Smooth muscle cell (in vitro differentiated cells): Measurements from ENCODE around the gene PLXNA3. TPM values are rescaled to one million over a fixed set of nuclear protein-coding genes. Genes with fewer than 3 reads are reported as not detected.
A peak's percentile ranks its signal among the peaks of the same experiment; 100 is the strongest.

Experiments
- DNase-seq: peaks from one replicate; lab custom pipeline; 2025; ENCODE audit not compliant: unreplicated experiment; lab: John Stamatoyannopoulos, UW
- H2AFZ ChIP-seq: fragments of 200-600 bp; sonication (generic); 2 replicates; pipeline ENCODE4 v1.6.0; 2016; ENCODE audit warnings: antibody characterized with exemption, low read depth, mild to moderate bottlenecking
- H3F3A ChIP-seq: fragments of 200-600 bp; sonication (generic); 2 replicates; pipeline ENCODE4 v1.6.0; 2017; ENCODE audit warnings: antibody characterized with exemption, low read depth
- H3K27ac ChIP-seq: fragments of 200-600 bp; sonication (generic); 2 replicates; pipeline ENCODE4 v1.5.1; 2016; ENCODE audit warnings: low read depth, mild to moderate bottlenecking
- H3K27me3 ChIP-seq: fragments of 200-600 bp; sonication (generic); 2 replicates; pipeline ENCODE4 v1.6.1; 2016; ENCODE audit warnings: low read depth, mild to moderate bottlenecking
- H3K36me3 ChIP-seq: fragments of 200-600 bp; sonication (generic); 2 replicates; pipeline ENCODE4 v1.5.1; 2016; ENCODE audit warnings: low read depth
- H3K4me1 ChIP-seq: fragments of 200-600 bp; sonication (generic); 2 replicates; pipeline ENCODE4 v1.5.1; 2016; ENCODE audit warnings: low read depth
- H3K4me2 ChIP-seq: fragments of 200-600 bp; sonication (generic); 2 replicates; pipeline ENCODE4 v1.6.0; 2016; ENCODE audit warnings: mild to moderate bottlenecking
- H3K4me3 ChIP-seq: fragments of 200-600 bp; sonication (generic); 2 replicates; pipeline ENCODE4 v1.5.1; 2016; ENCODE audit warnings: mild to moderate bottlenecking
- H3K79me2 ChIP-seq: fragments of 200-600 bp; sonication (generic); 2 replicates; pipeline ENCODE4 v1.6.0; 2016; ENCODE audit warnings: low read depth, mild to moderate bottlenecking
- H3K9ac ChIP-seq: fragments of 200-600 bp; sonication (generic); 2 replicates; pipeline ENCODE4 v1.6.0; 2016; ENCODE audit warnings: low read depth
- H3K9me3 ChIP-seq: fragments of 200-600 bp; sonication (generic); replicated peaks from 2 replicates; pipeline ENCODE4 v1.5.1; 2016; ENCODE audit warnings: low read depth
- H4K20me1 ChIP-seq: fragments of 200-600 bp; sonication (generic); 2 replicates; pipeline ENCODE4 v1.6.0; 2016; ENCODE audit warnings: low read depth
- CTCF ChIP-seq: fragments of 200-600 bp; sonication (generic); IDR thresholded peaks from 2 replicates; pipeline ENCODE4 v1.5.1; 2017; ENCODE audit warnings: borderline replicate concordance, mild to moderate bottlenecking, antibody characterized with exemption; ENCODE audit not compliant: insufficient read depth, poor library complexity, severe bottlenecking
- WGBS: methylation state at CpG from one replicate; pipeline ENCODE4 v1.1.7; 2016; ENCODE audit warnings: low lambda C conversion rate; 5-methylcytosine and 5-hydroxymethylcytosine counted together
- polyA plus RNA-seq: library from polyadenylated mRNA; unstranded; fragments of >200 nt; fragmentation: Nextera tagmentation; extraction: Ambion mirVana; gene quantifications from 2 replicates; pipeline ENCODE4 v1.2.1, GENCODE V29; 2016
- total RNA-seq: library from RNA; depleted of rRNA; stranded (reverse); fragments of >200 nt; gene quantifications from 2 replicates; pipeline ENCODE4 v1.2.3, GENCODE V29; 2014

The PLXNA3 gene
- total and polyA plus RNA-seq, 2 experiments from 2014 or later: 33.6 to 38.2 TPM

GRCh38 chrX:154426916-154427770, 30.9 kb upstream of the PLXNA3 start:
- Histone ChIP-seq H3K4me2 (no peak overlapping the region), H3K4me3 (no peak overlapping the region), H3K27me3 (no peaks in the 10 kb centered on the region), H3K79me2 (peaks cover 15% of the 10 kb centered on the region), H3K9me3 (no peaks in the 10 kb centered on the region), H3F3A (no peaks in the 10 kb centered on the region), H3K4me1 (no peaks in the 10 kb centered on the region), H2AFZ (no peak overlapping the region), H3K27ac (no peak overlapping the region), H4K20me1 (no peaks in the 10 kb centered on the region), H3K36me3 (no peaks in the 10 kb centered on the region), H3K9ac (no peak overlapping the region)
- TF ChIP-seq CTCF: no peak
- no peak for DNase-seq
- 92% methylated on average over 13 of the region's 13 CpGs for WGBS

DNA sequence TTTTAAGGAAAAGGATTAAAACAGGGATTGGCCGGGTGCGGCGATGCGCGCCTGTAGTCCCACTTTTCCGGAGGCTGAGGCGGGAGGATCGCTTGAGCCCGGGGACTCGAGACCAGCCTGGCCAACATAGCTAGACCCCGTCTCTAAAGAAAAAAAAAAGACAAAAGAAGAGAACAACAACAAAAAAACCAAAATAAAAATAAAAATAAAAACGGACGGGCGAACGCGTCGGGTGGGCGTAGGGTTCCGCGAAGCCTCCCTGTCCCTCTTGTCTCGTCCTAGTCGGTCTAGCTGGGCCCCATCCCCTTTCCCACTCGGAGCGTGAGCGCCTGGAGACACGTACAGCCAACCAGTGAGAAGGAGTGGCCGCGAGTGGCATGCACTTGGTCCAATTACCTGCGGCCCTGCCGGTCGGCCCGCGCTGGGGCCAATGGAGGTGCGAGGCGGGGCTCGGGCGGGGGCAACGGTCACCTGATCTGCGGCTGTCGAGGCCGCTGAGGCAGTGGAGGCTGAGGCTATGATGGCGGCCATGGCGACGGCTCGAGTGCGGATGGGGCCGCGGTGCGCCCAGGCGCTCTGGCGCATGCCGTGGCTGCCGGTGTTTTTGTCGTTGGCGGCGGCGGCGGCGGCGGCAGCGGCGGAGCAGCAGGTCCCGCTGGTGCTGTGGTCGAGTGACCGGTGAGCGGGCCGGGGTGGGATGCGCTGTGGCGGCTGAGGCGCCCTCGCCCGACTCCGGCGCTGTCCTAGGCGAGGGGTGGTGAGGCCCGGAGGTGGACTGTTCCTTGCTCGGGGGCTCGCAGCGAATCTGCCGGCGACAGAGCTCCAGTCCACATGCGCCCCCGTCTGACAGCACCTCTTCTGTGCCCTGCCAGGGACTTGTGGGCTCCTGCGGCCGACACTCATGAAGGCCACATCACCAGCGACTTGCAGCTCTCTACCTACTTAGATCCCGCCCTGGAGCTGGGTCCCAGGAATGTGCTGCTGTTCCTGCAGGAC, 29.6 kb upstream of the PLXNA3 start, which contains the start of gene ATP6AP1:
TSS of gene ATP6AP1 (plus strand) at position 502 of the 996 bp plus-strand sequence. CDS start at position 518, 16 bp downstream.
- H3K27ac ChIP-seq: no peak within 1 kb of the TSS
- H3K79me2 ChIP-seq: peaks cover 15% of the 10 kb centered on the region
- no peaks in the 10 kb centered on the region for H3K27me3 ChIP-seq
- WGBS: 39% methylated on average over 73 of the region's 87 CpGs
- peak within 1 kb of the TSS; percentile 66 for H3K4me3 ChIP-seq
- peak within 1 kb of the TSS; percentile 86 for H3K4me2 ChIP-seq
- no peaks in the 10 kb centered on the region for H3K9me3 ChIP-seq
- TF ChIP-seq CTCF: no peak
- no peaks in the 10 kb centered on the region for H4K20me1 ChIP-seq
- DNase-seq: peak; percentile 55
- no peaks in the 10 kb centered on the region for H3K36me3 ChIP-seq
- H2AFZ ChIP-seq: peak within 1 kb of the TSS; percentile 77
- H3F3A ChIP-seq: no peaks in the 10 kb centered on the region
- H3K4me1 ChIP-seq: no peaks in the 10 kb centered on the region
- H3K9ac ChIP-seq: peak within 1 kb of the TSS; percentile 60

DNA sequence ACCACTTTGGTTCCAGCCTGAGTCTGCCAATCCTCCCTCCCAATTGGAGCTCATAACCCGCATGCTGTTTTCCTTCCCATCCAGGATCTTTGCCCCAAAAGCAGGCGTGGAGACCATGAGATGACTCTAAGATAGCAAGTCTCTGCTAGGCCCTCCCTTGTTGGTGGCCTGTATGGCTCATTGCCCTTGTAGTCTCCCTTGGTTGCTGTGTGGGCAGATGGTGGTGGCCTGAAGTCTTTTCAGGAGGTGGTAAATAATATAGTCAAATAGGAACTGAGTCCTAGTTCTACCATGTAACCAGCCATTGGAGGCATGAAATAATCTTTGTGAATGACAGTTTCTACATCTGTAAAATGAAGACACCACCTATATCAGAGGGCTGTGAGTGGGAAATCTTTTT, 28.4 kb upstream of the PLXNA3 start:
- WGBS: 81% methylated on average over 2 of the region's 2 CpGs
- no peaks in the 10 kb centered on the region for H3K36me3 ChIP-seq
- no peaks in the 10 kb centered on the region for H3K27me3 ChIP-seq
- no peaks in the 10 kb centered on the region for H3K9me3 ChIP-seq
- H3K4me3 ChIP-seq: peak overlapping the region; percentile 66
- no peak overlapping the region for H3K9ac ChIP-seq
- no peaks in the 10 kb centered on the region for H3K4me1 ChIP-seq
- H3K27ac ChIP-seq: no peak overlapping the region
- no peaks in the 10 kb centered on the region for H3F3A ChIP-seq
- peaks cover 15% of the 10 kb centered on the region for H3K79me2 ChIP-seq
- no peak for TF ChIP-seq CTCF
- no peak for DNase-seq
- H4K20me1 ChIP-seq: no peaks in the 10 kb centered on the region
- peak overlapping the region; percentile 86 for H3K4me2 ChIP-seq
- no peak overlapping the region for H2AFZ ChIP-seq
